H7 (cell line): Measurements from ENCODE around the gene MYCL. TPM values are rescaled to one million over a fixed set of nuclear protein-coding genes. Genes with fewer than 3 reads are reported as not detected.

Experiments
- DNase-seq: peaks from one replicate; pipeline ENCODE4 v3.0.0; 2012
- H3K27me3 ChIP-seq: 2 replicates; pipeline ENCODE4 v1.6.0; 2011; ENCODE audit warnings: mild to moderate bottlenecking, low read length; ENCODE audit not compliant: control insufficient read depth, insufficient read depth
- H3K36me3 ChIP-seq: replicated peaks from 2 replicates; pipeline ENCODE4 v1.5.1; 2011; ENCODE audit warnings: low read length; ENCODE audit not compliant: control insufficient read depth, insufficient read depth
- H3K4me3 ChIP-seq: 2 replicates; pipeline ENCODE4 v1.5.1; 2011; ENCODE audit warnings: low read depth, mild to moderate bottlenecking, control low read depth, low read length, moderate library complexity; ENCODE audit not compliant: insufficient read depth
- total RNA-seq: library from RNA; depleted of rRNA; stranded (reverse); fragments of >200 nt; shearing (Covaris generic); gene quantifications from 2 replicates; pipeline ENCODE4 v1.2.3, GENCODE V29; 2014; rRNA removed

Gene MYCL, protein sequence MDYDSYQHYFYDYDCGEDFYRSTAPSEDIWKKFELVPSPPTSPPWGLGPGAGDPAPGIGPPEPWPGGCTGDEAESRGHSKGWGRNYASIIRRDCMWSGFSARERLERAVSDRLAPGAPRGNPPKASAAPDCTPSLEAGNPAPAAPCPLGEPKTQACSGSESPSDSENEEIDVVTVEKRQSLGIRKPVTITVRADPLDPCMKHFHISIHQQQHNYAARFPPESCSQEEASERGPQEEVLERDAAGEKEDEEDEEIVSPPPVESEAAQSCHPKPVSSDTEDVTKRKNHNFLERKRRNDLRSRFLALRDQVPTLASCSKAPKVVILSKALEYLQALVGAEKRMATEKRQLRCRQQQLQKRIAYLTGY
- 49.0 and 52.5 TPM in 2 replicates for total RNA-seq

- H3K27me3 ChIP-seq = peaks cover 31% of the 10 kb centered on the region
- peak; percentile 98 for DNase-seq
- peak within 1 kb of the TSS; percentile 89 for H3K4me3 ChIP-seq
- no peaks in the 10 kb centered on the region for H3K36me3 ChIP-seq
These were observed at the start of gene MYCL for GRCh38 chr1:39901714-39902459. Gene MYCL (minus strand): TSS chr1:39901917. CDS start chr1:39901434, 483 bp downstream.

GRCh38 chr1:39949891-39950290 is 48.2 kb upstream of the MYCL start:
- Histone ChIP-seq H3K36me3 (no peaks in the 10 kb centered on the region), H3K27me3 (peaks cover 17% of the 10 kb centered on the region), H3K4me3 (no peak overlapping the region)
- DNase-seq = no peak

GRCh38 chr1:39947260-39947659 is 45.5 kb upstream of the MYCL start:
- Histone ChIP-seq H3K36me3 (no peaks in the 10 kb centered on the region), H3K4me3 (no peak overlapping the region), H3K27me3 (no peaks in the 10 kb centered on the region; the same call in 1 of the 2 replicates)
- no peak for DNase-seq

GRCh38 chr1:39946216-39946615 is 44.5 kb upstream of the MYCL start:
- Histone ChIP-seq H3K4me3 (no peak overlapping the region), H3K27me3 (peaks cover 2% of the 10 kb centered on the region; the same call in 1 of the 2 replicates), H3K36me3 (no peaks in the 10 kb centered on the region)
- no peak for DNase-seq

DNA sequence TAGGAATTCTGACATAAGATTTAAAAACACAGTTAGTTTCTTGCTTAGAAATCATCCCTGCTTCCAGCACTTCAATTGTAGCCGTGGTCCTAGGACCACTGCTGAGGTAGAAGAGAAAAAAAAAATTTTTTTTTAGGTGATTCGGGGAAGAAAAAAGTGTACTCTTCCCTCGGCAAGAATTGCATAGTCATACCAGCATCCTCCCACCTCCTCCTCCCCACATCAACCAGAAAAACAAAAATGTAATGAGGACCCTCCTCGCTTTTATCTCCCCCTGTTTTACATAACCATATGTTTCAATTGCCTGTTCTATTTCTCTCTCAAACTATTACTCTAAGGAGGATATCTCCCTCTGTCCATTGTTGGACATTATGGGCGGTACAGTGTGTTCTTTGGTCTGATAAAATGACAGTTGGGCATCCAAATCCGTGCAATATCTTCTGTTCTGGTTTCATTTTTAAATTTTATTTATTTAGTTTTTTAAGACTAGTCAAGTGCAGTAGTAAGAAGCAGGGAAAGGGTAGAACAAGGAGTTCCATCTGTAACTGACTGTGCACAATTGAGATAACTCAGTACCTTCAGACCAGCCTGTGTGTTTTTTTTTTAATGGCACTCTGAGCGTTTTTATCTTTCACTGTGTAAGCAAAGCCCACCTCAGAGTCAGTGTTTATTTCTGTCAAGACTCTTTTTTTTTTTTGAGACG is 42.8 kb upstream of the MYCL start:
- Histone ChIP-seq H3K4me3 (no peak overlapping the region), H3K27me3 (peaks cover 2% of the 10 kb centered on the region; the same call in 1 of the 2 replicates), H3K36me3 (no peaks in the 10 kb centered on the region)
- DNase-seq = no peak

GRCh38 chr1:39943471-39944290 is 42.0 kb upstream of the MYCL start:
- Histone ChIP-seq H3K36me3 (no peaks in the 10 kb centered on the region), H3K27me3 (peaks cover 2% of the 10 kb centered on the region; the same call in 1 of the 2 replicates), H3K4me3 (no peak overlapping the region)
- no peak for DNase-seq

GRCh38 chr1:39940980-39941871 is 39.5 kb upstream of the MYCL start:
- no peak for DNase-seq
- no peak overlapping the region for H3K4me3 ChIP-seq
- H3K27me3 ChIP-seq = peaks cover 2% of the 10 kb centered on the region; the same call in 1 of the 2 replicates
- H3K36me3 ChIP-seq = no peaks in the 10 kb centered on the region

DNA sequence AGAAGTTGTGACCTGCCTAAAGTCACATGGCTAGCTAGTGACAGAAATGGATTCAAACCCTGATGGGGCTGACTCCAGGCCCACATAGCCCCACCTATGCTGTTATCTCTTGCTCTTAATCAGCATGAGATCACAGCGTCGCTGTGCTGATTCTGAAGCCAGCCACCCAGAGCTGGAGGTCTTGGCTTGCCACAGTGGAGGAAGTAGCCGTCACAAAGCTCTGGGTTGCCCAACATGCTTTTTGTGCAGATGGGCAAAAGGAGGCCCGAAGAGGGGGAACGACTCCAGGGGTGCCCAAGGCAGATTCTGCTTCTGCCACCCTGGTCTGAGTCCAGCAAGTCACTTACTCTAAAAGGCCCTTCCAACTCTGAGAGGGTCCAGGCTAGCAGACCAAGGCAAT is 38.5 kb upstream of the MYCL start:
- no peak for DNase-seq
- Histone ChIP-seq H3K27me3 (peaks cover 2% of the 10 kb centered on the region; the same call in 1 of the 2 replicates), H3K4me3 (no peak overlapping the region), H3K36me3 (no peaks in the 10 kb centered on the region)

GRCh38 chr1:39938856-39939255 is 37.1 kb upstream of the MYCL start:
- Histone ChIP-seq H3K36me3 (no peaks in the 10 kb centered on the region), H3K4me3 (no peak overlapping the region), H3K27me3 (peaks cover 2% of the 10 kb centered on the region; the same call in 1 of the 2 replicates)
- no peak for DNase-seq

DNA sequence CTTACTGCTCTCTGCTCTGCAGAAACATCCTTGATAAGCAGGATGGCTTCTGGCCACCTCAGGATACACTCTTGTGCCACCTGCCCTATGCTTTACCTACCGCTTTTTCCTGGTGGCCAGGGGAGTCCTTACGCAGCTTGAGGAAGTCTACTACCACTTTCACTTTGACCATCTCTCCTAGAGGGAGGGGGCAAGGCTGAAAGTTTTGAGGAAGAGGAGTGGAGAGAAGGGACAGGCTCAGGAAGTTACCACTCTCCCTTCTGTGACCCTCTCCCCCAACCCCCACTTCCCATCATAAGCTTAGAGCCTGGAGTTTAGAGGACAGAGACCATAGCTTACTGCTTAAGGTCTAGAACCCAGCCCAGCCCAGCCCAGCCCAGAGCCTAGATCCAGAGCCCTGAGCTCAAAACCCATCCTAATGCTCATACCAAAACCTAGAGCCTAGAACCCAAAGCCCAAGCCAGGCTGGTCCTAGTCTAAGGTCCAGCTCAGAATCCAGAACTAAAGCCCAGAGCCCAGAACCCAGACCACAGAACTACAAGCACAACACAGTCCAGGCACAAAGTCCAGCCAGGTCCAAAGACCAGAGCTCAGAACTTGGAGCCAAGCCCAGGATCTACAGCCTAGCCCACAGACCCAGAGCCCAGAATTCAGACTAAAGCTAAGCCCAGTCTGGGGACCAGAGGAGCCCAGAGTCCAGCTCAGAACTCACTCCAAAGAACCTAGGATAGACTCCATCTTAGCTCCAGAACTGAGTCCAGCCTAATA is 35.2 kb upstream of the MYCL start:
- DNase-seq = no peak
- Histone ChIP-seq H3K27me3 (peaks cover 2% of the 10 kb centered on the region; the same call in 1 of the 2 replicates), H3K36me3 (no peaks in the 10 kb centered on the region), H3K4me3 (no peak overlapping the region)

DNA sequence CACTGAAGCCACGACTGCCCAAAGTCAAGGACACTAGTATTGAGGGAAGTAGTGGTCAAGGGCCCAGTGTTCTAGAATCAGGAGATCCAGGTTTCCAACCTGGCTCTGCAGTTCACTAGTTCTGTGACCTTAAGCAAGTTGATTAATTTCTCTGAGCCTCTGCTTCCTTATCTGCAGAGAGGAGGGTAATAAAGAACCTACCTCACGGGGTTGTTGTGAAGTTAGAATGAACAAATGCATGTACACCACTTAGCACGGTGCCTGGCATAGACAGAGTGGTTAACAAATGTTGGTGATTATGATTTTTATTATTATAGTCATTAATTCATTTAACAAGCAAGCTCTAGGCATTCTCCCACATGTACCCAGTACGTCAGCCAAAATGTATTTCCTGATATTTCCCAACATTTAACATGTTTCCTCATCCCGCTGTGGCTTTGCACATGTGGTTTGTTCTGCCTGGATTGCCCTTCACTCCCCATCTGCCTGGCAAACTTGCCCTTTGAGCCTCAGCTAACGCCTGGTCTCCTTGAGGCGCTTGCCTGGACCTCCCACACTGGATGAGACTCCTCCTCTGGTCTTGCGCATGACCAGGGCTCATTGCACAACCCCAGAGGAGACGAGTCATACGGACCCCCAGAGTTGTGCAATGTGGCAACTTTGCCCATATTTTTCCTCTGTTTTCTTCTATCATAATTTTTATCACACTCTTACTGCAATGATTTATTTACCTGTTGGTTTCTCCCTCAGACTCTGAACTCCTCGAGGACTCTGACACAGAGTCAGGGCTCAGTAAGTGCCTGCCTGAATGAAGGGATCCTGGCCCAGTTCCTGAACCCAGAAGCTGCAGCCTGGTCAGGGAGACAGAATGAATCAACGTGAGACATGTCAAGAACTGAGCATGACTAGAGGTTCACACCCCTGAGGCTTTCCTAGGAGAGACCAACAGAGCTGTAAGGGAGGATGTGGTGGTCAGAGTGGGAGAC is 32.5 kb upstream of the MYCL start:
- Histone ChIP-seq H3K27me3 (no peaks in the 10 kb centered on the region), H3K4me3 (no peak overlapping the region), H3K36me3 (no peaks in the 10 kb centered on the region)
- no peak for DNase-seq
